ENCODE measurements around the gene GCK. TPM values are rescaled to one million over a fixed set of nuclear protein-coding genes. Genes with fewer than 3 reads are reported as not detected.

GCK gene
- total and polyA plus RNA-seq, 2 of the 13 experiments (the other 11 are each of a cell fraction or from before 2014, with no cell fraction given) = not detected

- Histone ChIP-seq H3K36me3 (replicated peaks in 1 of 2; ENCODE audit: control insufficient read depth in 1 of 2, insufficient read depth in 2 of 2, low read length in 2 of 2) (no peaks in the 10 kb centered on the region), H3K4me2 (ENCODE audit: low read depth, low read length) (peak overlapping the region; percentile 54; the same call in 1 of the 2 replicates), H3K27me3 (ENCODE audit: control insufficient read depth in 1 of 2, insufficient read depth in 2 of 2, low read length in 2 of 2) (peaks cover 0 to 2% of the 10 kb centered on the region in 2 experiments; a peak in 1 of 5 replicates), H4K20me1 (ENCODE audit: insufficient read depth, low read length) (no peaks in the 10 kb centered on the region), H3K4me1 (ENCODE audit: insufficient read depth, low read length) (peaks cover 35% of the 10 kb centered on the region), H3K79me2 (ENCODE audit: insufficient read depth, low read length) (no peaks in the 10 kb centered on the region), H2AFZ (ENCODE audit: low read length) (no peak overlapping the region), H3K27ac (ENCODE audit: extremely low read length, insufficient read depth, low read length) (no peak overlapping the region), H3K9me3 (ENCODE audit: low read length) (no peaks in the 10 kb centered on the region), H3K4me3 (replicated peaks in 1 of 3; ENCODE audit: insufficient read depth in 1 of 3, low read depth in 2 of 3, low read length in 3 of 3) (no peak overlapping the region), H3K9ac (ENCODE audit: insufficient read depth, low read depth, low read length) (no peak overlapping the region)
- in situ Hi-C loops (cut with HindIII; ENCODE audit: extremely low pct_ligation_motif_present, low pct_unique_long_range_greater_than_20kb) = no loop called here
- CTCF ChIA-PET (ENCODE audit: low intra/inter-chr PET ratio, low total read pairs) = no interaction called here
- FAIRE-seq (no peak), ATAC-seq (no peak), DNase-seq (ENCODE audit: low spot score) (no peak)
- BruUV-seq (replicated peaks) = no TSS peak
- POLR2A ChIA-PET = interaction anchor here (1.1 to 1.7 kb wide), 2 partner anchors 69 to 81 kb away, joined by 4 to 7 read pairs; partner anchors contain the start of gene YKT6
- intact Hi-C loops (cut with micrococcal nuclease; ENCODE audit: unreplicated experiment) = loop anchor here (10.0 kb wide), 1 partner anchor 63 kb away; no protein-coding TSS in a partner anchor
- WGBS (ENCODE audit: low lambda C conversion rate) = 0% methylated on average over 2 of the region's 2 CpGs
- TF ChIP-seq HOXA9 (CRISPR knock-in tag; IDR thresholded peaks at IDR 0.05; ENCODE audit: borderline replicate concordance) (0 out of 2 replicates have a peak, but pooled peaks have one; percentile 31), NFRKB (IDR thresholded peaks at IDR 0.05) (no peak)
Observed at GRCh38 chr7:44132039-44132438, 57.2 kb downstream of the GCK start.

- no peaks in the 10 kb centered on the region for H4K20me1 ChIP-seq (ENCODE audit: insufficient read depth, low read length)
- in situ Hi-C loops (cut with HindIII; ENCODE audit: extremely low pct_ligation_motif_present, low pct_unique_long_range_greater_than_20kb) = no loop called here
- peak; percentile 99 for FAIRE-seq
- H3K36me3 ChIP-seq (replicated peaks in 1 of 2; ENCODE audit: control insufficient read depth in 1 of 2, insufficient read depth in 2 of 2, low read length in 2 of 2) = no peaks in the 10 kb centered on the region
- intact Hi-C loops (cut with micrococcal nuclease; ENCODE audit: unreplicated experiment) = loop anchor here (10.0 kb wide), 1 partner anchor 63 kb away; no protein-coding TSS in a partner anchor
- peaks cover 0 to 2% of the 10 kb centered on the region in 2 experiments; a peak in 1 of 5 replicates for H3K27me3 ChIP-seq (ENCODE audit: control insufficient read depth in 1 of 2, insufficient read depth in 2 of 2, low read length in 2 of 2)
- no peaks in the 10 kb centered on the region for H3K9me3 ChIP-seq (ENCODE audit: low read length)
- peak; percentile 96 for DNase-seq (ENCODE audit: low spot score)
- no peak overlapping the region for H2AFZ ChIP-seq (ENCODE audit: low read length)
- POLR2A ChIA-PET = interaction anchor here (0.7 to 1.7 kb wide), 5 partner anchors 9 to 443 kb away, joined by 3 to 7 read pairs (median 4); partner anchors contain the start of genes DDX56, POLD2 and YKT6
- H3K9ac ChIP-seq (ENCODE audit: insufficient read depth, low read depth, low read length) = no peak overlapping the region; the same call in 1 of the 2 replicates
- CTCF ChIA-PET (ENCODE audit: low intra/inter-chr PET ratio, low total read pairs) = interaction anchor here (1.2 to 1.5 kb wide), 3 partner anchors 65 to 100 kb away, joined by 6 to 7 read pairs (median 6); no protein-coding TSS in a partner anchor
- peaks cover 35% of the 10 kb centered on the region for H3K4me1 ChIP-seq (ENCODE audit: insufficient read depth, low read length)
- H3K4me3 ChIP-seq (replicated peaks in 1 of 3; ENCODE audit: insufficient read depth in 1 of 3, low read depth in 2 of 3, low read length in 3 of 3) = peak overlapping the region in 1 of 3 experiments; percentile 23; a peak in 2 of 6 replicates
- H3K79me2 ChIP-seq (ENCODE audit: insufficient read depth, low read length) = no peaks in the 10 kb centered on the region
- no peak overlapping the region for H3K27ac ChIP-seq (ENCODE audit: extremely low read length, insufficient read depth, low read length)
- ATAC-seq = peak; percentile 98
- 67% methylated on average over 4 of the region's 12 CpGs for WGBS (ENCODE audit: low lambda C conversion rate)
- H3K4me2 ChIP-seq (ENCODE audit: low read depth, low read length) = peak overlapping the region; percentile 54
- BruUV-seq (replicated peaks) = no TSS peak
- TF ChIP-seq XRCC5 (optimal IDR thresholded peaks at IDR 0.05; ENCODE audit: low read length) = peak; percentile 86
- TF ChIP-seq TBP (CRISPR knock-in tag; IDR thresholded peaks at IDR 0.05) = no peak
- TF ChIP-seq MIER3 (CRISPR knock-in tag; IDR thresholded peaks at IDR 0.05; ENCODE audit: borderline replicate concordance) = peak; percentile 85; the same call in 1 of the 2 replicates
- no peak for TF ChIP-seq ZNF432 (CRISPR knock-in tag; IDR thresholded peaks at IDR 0.05; ENCODE audit: borderline replicate concordance)
- no peak for TF ChIP-seq ONECUT2 (CRISPR knock-in tag; IDR thresholded peaks at IDR 0.05)
- TF ChIP-seq ZFP91 (CRISPR knock-in tag; IDR thresholded peaks at IDR 0.05; ENCODE audit: borderline replicate concordance) = peak; percentile 66; the same call in 1 of the 2 replicates
- peak in 1 of 2 experiments; percentile 70; a peak in 2 of 4 replicates for TF ChIP-seq KLF16 (CRISPR knock-in tag; IDR thresholded peaks at IDR 0.05)
- peak; percentile 95 for TF ChIP-seq CTCF (CRISPR knock-in tag; IDR thresholded peaks at IDR 0.05)
- TF ChIP-seq SOX13 (IDR thresholded peaks at IDR 0.05) = no peak
- peak in 1 of 2 experiments; percentile 17; a peak in 1 of 4 replicates for TF ChIP-seq SOX13 (CRISPR knock-in tag; conservative IDR thresholded peaks at IDR 0.05 in 1 of 2, IDR thresholded peaks at IDR 0.05 in 1 of 2)
- TF ChIP-seq MATR3 (CRISPR knock-in tag; IDR thresholded peaks at IDR 0.05) = no peak
Observed at GRCh38 chr7:44131173-44132029, 57.8 kb downstream of the GCK start.

All from HepG2 (cell line).